K562 (cell line): ENCODE measurements around the gene HNRNPU. TPM values are rescaled to one million over a fixed set of nuclear protein-coding genes. Genes with fewer than 3 reads are reported as not detected.

Source experiments
- C11orf30 ChIP-seq: fragments of 450-650 bp; IDR thresholded peaks from 2 replicates; pipeline ENCODE4 v1.6.1; 2016; ENCODE audit warnings: low read depth, mild to moderate bottlenecking
- CREM ChIP-seq: IDR thresholded peaks from 2 replicates; pipeline ENCODE4 v1.6.1; 2014; ENCODE audit warnings: antibody characterized with exemption, low read depth
- GABPA ChIP-seq: fragments of 200-800 bp; sonication (Bioruptor generic); conservative IDR thresholded peaks from 2 replicates; pipeline ENCODE4 v1.6.1; 2016; ENCODE audit warnings: low read depth, missing genetic modification characterization, missing compliant biosample characterization
- HMGN3 ChIP-seq: IDR thresholded peaks from 2 replicates; pipeline ENCODE4 v1.6.1; 2011; ENCODE audit warnings: borderline replicate concordance, low read depth, mild to moderate bottlenecking, mixed read lengths, low read length; ENCODE audit not compliant: insufficient read length; ENCODE audit errors: extremely low read depth
- TRIM24 ChIP-seq, 2 experiments: fragments of 450-650 bp; IDR thresholded peaks; 2 replicates each; pipeline ENCODE4 v1.6.1; 2016
- ZNF717 ChIP-seq: fragments of 250-450 bp; sonication (Bioruptor Pico); IDR thresholded peaks from 2 replicates; pipeline ENCODE4 v1.5.0; 2021
- polyA plus RNA-seq, 8 experiments: library from polyadenylated mRNA; depleted of rRNA in 4 of 8; stranded (reverse) in 5 of 8; unstranded in 3 of 8; fragments of >200 nt; fragmentation: Nextera tagmentation in 2 of 8; fragmentation: Illumina TruSeq in 1 of 8; extraction: Ambion mirVana in 2 of 8; extraction: Trizol in 1 of 8; gene quantifications; 2 replicates each; pipeline versions ENCODE4 v1.2.1 to v1.2.3, GENCODE V29; 2011 to 2014; ENCODE audit warnings: inconsistent platforms in 1 of 8, missing spikeins in 1 of 8
- total RNA-seq, 7 experiments: library from RNA; depleted of rRNA in 6 of 7; stranded (reverse); fragments of >200 nt in 6 of 7; fragmentation: Illumina TruSeq in 2 of 7; extraction: Trizol in 2 of 7; gene quantifications; 2 replicates each; pipeline versions ENCODE4 v1.2.1 to v1.2.3, GENCODE V29; 2011 to 2021; ENCODE audit warnings: low replicate concordance in 1 of 7
- TF ChIP-seq, protein P1 (sequence below), 2 experiments: fragments of 450-650 bp in 1 of 2; sonication (generic) in 1 of 2; formaldehyde crosslinking in 1 of 2; IDR thresholded peaks; 2 replicates each; pipeline versions ENCODE4 v1.7.1 to v1.9.0; 2016 to 2022; ENCODE audit warnings: inconsistent platforms in 1 of 2, mild to moderate bottlenecking in 1 of 2, missing genetic modification reagents in 1 of 2
- TF ChIP-seq, protein P2 (sequence below): fragments of 250-450 bp; sonication (Bioruptor Pico); IDR thresholded peaks from 2 replicates; pipeline ENCODE4 v1.4.0; 2020
- TF ChIP-seq, protein P3 (sequence below): fragments of 250-450 bp; sonication (Bioruptor Pico); IDR thresholded peaks from 2 replicates; pipeline ENCODE4 v1.5.0; 2020; ENCODE audit warnings: mild to moderate bottlenecking, borderline replicate concordance
- TF ChIP-seq, protein P4 (sequence below): IDR thresholded peaks from 3 replicates; pipeline ENCODE4 v1.6.1; 2011; ENCODE audit warnings: borderline replicate concordance, mild to moderate bottlenecking, moderate library complexity; ENCODE audit not compliant: insufficient read length; ENCODE audit errors: extremely low read depth

The HNRNPU gene
- total and polyA plus RNA-seq, 9 of the 15 experiments (the other 6 are each of a cell fraction or from before 2014, with no cell fraction given): 159 to 777 (median 577) TPM

DNA sequence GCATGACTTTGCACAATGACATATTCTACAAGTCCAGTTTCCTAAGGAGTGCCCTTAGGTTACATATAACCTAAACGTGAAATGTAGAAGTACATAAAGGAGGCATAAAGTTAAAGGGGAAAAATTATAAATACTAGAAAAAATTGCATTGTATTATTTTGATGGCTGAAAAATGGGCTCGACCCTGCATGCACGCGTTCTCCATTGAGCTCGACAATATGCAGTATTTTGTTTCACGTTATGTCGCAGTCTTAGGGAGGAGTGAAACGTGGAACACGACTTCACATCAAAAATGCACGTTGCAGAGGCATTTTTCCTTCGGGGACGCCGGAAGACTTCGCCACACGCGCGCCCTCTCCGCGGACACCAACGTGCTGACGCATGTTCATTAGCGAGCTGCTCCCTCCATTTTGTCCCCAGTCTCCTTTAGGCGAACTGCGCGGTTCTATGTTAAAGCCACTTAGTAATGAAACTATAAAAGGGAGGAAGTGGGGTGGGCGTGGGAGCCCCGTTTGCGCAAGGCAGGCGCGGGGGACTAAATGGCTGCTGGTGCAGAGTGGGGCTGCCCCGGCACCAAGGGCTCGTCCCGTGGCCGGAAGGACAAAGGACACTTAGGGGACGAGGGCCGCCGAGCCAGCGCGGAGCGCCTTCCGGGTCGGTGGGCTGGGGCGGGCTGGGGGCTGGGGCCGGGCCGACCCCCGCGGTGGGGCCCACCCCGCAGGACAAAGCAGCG, 29.6 kb downstream of the HNRNPU start (continued):
- TF ChIP-seq, protein P1, sequence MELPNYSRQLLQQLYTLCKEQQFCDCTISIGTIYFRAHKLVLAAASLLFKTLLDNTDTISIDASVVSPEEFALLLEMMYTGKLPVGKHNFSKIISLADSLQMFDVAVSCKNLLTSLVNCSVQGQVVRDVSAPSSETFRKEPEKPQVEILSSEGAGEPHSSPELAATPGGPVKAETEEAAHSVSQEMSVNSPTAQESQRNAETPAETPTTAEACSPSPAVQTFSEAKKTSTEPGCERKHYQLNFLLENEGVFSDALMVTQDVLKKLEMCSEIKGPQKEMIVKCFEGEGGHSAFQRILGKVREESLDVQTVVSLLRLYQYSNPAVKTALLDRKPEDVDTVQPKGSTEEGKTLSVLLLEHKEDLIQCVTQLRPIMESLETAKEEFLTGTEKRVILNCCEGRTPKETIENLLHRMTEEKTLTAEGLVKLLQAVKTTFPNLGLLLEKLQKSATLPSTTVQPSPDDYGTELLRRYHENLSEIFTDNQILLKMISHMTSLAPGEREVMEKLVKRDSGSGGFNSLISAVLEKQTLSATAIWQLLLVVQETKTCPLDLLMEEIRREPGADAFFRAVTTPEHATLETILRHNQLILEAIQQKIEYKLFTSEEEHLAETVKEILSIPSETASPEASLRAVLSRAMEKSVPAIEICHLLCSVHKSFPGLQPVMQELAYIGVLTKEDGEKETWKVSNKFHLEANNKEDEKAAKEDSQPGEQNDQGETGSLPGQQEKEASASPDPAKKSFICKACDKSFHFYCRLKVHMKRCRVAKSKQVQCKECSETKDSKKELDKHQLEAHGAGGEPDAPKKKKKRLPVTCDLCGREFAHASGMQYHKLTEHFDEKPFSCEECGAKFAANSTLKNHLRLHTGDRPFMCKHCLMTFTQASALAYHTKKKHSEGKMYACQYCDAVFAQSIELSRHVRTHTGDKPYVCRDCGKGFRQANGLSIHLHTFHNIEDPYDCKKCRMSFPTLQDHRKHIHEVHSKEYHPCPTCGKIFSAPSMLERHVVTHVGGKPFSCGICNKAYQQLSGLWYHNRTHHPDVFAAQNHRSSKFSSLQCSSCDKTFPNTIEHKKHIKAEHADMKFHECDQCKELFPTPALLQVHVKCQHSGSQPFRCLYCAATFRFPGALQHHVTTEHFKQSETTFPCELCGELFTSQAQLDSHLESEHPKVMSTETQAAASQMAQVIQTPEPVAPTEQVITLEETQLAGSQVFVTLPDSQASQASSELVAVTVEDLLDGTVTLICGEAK (IDR thresholded peaks at IDR 0.05): peak; percentile 35; the same call in 1 of the 2 replicates
- TF ChIP-seq, protein P1 (CRISPR knock-in tag; IDR thresholded peaks at IDR 0.05): no peak
- TF ChIP-seq ZNF717 (0 out of 2 replicates have a peak, but pooled peaks have one; percentile 55), TRIM24 (IDR thresholded peaks at IDR 0.05) (peak in 1 of 2 experiments; percentile 9; a peak in 1 of 4 replicates), HMGN3 (peak; percentile 75), C11orf30 (peak; percentile 94), CREM (peak; percentile 85), GABPA (peak; percentile 87)
- TF ChIP-seq, protein P2, sequence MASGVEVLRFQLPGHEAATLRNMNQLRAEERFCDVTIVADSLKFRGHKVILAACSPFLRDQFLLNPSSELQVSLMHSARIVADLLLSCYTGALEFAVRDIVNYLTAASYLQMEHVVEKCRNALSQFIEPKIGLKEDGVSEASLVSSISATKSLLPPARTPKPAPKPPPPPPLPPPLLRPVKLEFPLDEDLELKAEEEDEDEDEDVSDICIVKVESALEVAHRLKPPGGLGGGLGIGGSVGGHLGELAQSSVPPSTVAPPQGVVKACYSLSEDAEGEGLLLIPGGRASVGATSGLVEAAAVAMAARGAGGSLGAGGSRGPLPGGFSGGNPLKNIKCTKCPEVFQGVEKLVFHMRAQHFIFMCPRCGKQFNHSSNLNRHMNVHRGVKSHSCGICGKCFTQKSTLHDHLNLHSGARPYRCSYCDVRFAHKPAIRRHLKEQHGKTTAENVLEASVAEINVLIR (CRISPR knock-in tag): 0 out of 2 replicates have a peak, but pooled peaks have one; percentile 13
- TF ChIP-seq, protein P3, sequence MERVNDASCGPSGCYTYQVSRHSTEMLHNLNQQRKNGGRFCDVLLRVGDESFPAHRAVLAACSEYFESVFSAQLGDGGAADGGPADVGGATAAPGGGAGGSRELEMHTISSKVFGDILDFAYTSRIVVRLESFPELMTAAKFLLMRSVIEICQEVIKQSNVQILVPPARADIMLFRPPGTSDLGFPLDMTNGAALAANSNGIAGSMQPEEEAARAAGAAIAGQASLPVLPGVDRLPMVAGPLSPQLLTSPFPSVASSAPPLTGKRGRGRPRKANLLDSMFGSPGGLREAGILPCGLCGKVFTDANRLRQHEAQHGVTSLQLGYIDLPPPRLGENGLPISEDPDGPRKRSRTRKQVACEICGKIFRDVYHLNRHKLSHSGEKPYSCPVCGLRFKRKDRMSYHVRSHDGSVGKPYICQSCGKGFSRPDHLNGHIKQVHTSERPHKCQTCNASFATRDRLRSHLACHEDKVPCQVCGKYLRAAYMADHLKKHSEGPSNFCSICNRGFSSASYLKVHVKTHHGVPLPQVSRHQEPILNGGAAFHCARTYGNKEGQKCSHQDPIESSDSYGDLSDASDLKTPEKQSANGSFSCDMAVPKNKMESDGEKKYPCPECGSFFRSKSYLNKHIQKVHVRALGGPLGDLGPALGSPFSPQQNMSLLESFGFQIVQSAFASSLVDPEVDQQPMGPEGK (CRISPR knock-in tag): peak; percentile 61; the same call in 1 of the 2 replicates
- TF ChIP-seq, protein P4, sequence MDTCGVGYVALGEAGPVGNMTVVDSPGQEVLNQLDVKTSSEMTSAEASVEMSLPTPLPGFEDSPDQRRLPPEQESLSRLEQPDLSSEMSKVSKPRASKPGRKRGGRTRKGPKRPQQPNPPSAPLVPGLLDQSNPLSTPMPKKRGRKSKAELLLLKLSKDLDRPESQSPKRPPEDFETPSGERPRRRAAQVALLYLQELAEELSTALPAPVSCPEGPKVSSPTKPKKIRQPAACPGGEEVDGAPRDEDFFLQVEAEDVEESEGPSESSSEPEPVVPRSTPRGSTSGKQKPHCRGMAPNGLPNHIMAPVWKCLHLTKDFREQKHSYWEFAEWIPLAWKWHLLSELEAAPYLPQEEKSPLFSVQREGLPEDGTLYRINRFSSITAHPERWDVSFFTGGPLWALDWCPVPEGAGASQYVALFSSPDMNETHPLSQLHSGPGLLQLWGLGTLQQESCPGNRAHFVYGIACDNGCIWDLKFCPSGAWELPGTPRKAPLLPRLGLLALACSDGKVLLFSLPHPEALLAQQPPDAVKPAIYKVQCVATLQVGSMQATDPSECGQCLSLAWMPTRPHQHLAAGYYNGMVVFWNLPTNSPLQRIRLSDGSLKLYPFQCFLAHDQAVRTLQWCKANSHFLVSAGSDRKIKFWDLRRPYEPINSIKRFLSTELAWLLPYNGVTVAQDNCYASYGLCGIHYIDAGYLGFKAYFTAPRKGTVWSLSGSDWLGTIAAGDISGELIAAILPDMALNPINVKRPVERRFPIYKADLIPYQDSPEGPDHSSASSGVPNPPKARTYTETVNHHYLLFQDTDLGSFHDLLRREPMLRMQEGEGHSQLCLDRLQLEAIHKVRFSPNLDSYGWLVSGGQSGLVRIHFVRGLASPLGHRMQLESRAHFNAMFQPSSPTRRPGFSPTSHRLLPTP: no peak
